NB4 (cell line): ENCODE data around the gene CCDC127.

Experiments used
- MYC ChIP-seq: IDR thresholded peaks from 2 replicates; pipeline ENCODE4 v1.6.1; 2011; ENCODE audit warnings: low read depth, low read length
- POLR2A ChIP-seq: IDR thresholded peaks from 2 replicates; pipeline ENCODE4 v1.6.1; 2011; ENCODE audit warnings: mild to moderate bottlenecking; ENCODE audit not compliant: insufficient read length; ENCODE audit errors: extremely low read depth
- TF ChIP-seq, protein P1 (sequence below): IDR thresholded peaks from one replicate; pipeline ENCODE4 v1.5.1; 2012; ENCODE audit warnings: low read depth, low read length

DNA sequence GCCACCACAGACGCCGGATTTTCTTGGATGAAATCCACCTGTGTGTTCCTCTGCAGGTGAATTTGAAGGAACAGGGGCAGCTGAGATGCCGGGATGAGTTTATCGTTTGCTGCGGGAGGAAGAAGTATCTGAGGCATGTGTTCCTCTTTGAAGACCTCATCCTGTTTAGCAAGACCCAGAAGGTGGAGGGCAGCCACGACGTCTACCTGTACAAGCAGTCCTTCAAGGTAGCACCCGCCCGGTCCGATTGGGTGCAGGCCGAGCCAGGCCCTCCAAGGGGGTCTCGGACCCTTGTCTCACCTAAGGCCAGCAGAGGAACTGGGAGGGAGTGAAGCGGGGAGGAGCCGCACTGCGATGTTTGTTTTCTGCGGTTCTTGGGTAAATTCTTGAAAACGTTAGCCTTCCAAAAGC is 45.1 kb downstream of the CCDC127 start:
- TF ChIP-seq, protein P1, sequence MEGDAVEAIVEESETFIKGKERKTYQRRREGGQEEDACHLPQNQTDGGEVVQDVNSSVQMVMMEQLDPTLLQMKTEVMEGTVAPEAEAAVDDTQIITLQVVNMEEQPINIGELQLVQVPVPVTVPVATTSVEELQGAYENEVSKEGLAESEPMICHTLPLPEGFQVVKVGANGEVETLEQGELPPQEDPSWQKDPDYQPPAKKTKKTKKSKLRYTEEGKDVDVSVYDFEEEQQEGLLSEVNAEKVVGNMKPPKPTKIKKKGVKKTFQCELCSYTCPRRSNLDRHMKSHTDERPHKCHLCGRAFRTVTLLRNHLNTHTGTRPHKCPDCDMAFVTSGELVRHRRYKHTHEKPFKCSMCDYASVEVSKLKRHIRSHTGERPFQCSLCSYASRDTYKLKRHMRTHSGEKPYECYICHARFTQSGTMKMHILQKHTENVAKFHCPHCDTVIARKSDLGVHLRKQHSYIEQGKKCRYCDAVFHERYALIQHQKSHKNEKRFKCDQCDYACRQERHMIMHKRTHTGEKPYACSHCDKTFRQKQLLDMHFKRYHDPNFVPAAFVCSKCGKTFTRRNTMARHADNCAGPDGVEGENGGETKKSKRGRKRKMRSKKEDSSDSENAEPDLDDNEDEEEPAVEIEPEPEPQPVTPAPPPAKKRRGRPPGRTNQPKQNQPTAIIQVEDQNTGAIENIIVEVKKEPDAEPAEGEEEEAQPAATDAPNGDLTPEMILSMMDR = no peak
- TF ChIP-seq POLR2A = no peak
- no peak for TF ChIP-seq MYC
